IMR-90 (cell line): ENCODE data around the gene FNDC3B. TPM values are rescaled to one million over a fixed set of nuclear protein-coding genes. Genes with fewer than 3 reads are reported as not detected.

Experiments used
- ATAC-seq: fragments of 200-7000 bp; cut with Tn5 transposase; 2 replicates; pipeline ENCODE4 v1.9.1; 2020; ENCODE audit warnings: low read depth, mild to moderate bottlenecking, moderate library complexity
- BruUV-seq: library from RNA; stranded (reverse); fragments of 400-500 nt; replicated peaks from 2 replicates; lab custom pipeline; 2021; lab: Mats Ljungman, UMichigan
- CTCF ChIA-PET: fragments of 300-600 bp; formaldehyde crosslinking; extraction: SDS; loops from one replicate; lab custom pipeline; 2021; ENCODE audit warnings: antibody characterized with exemption; lab: Yijun Ruan, JAX
- POLR2A ChIA-PET: fragments of 300-600 bp; sonication (Branson Sonifier 250); formaldehyde crosslinking; loops from one replicate; lab custom pipeline; 2022; ENCODE audit warnings: antibody characterized with exemption; ENCODE audit not compliant: unreplicated experiment; lab: Charles Lee
- DNase-seq: peaks from one replicate; pipeline ENCODE4 v3.0.0; 2013
- H2AFZ ChIP-seq: replicated peaks from 2 replicates; pipeline ENCODE3; 2013; ENCODE audit warnings: low read length, mild to moderate bottlenecking; ENCODE audit not compliant: poor library complexity
- H2AK5ac ChIP-seq: 2 replicates; pipeline ENCODE4 v1.6.1; 2013; ENCODE audit warnings: low read depth, low read length, inconsistent platforms
- H2AK9ac ChIP-seq: replicated peaks from 2 replicates; pipeline ENCODE3; 2013; ENCODE audit warnings: mild to moderate bottlenecking, low read depth, low read length, moderate library complexity; ENCODE audit not compliant: poor library complexity
- H2BK120ac ChIP-seq: 2 replicates; pipeline ENCODE4 v1.6.1; 2013; ENCODE audit warnings: low read depth, low read length, inconsistent platforms
- H2BK15ac ChIP-seq: 3 replicates; pipeline ENCODE4 v1.6.1; 2013; ENCODE audit warnings: low read depth, low read length, inconsistent platforms
- H2BK20ac ChIP-seq: 2 replicates; pipeline ENCODE4 v1.6.1; 2013; ENCODE audit warnings: low read depth, mild to moderate bottlenecking, inconsistent platforms, low read length, moderate library complexity
- H2BK5ac ChIP-seq: 2 replicates; pipeline ENCODE4 v1.6.1; 2013; ENCODE audit warnings: mild to moderate bottlenecking, low read depth, low read length, inconsistent platforms; ENCODE audit not compliant: poor library complexity, severe bottlenecking
- H3K14ac ChIP-seq: replicated peaks from 2 replicates; pipeline ENCODE4 v1.6.1; 2013; ENCODE audit warnings: low read depth, low read length, inconsistent platforms
- H3K18ac ChIP-seq: 2 replicates; pipeline ENCODE4 v1.6.1; 2013; ENCODE audit warnings: low read depth, low read length, control low read depth
- H3K23ac ChIP-seq: 2 replicates; pipeline ENCODE4 v1.6.1; 2013; ENCODE audit warnings: low read depth, low read length, inconsistent platforms
- H3K27ac ChIP-seq: 2 replicates; pipeline ENCODE4 v1.5.1; 2013; ENCODE audit warnings: mild to moderate bottlenecking, control low read depth, low read length; ENCODE audit not compliant: insufficient read depth
- H3K27me3 ChIP-seq: 2 replicates; pipeline ENCODE4 v1.6.1; 2013; ENCODE audit warnings: low read length; ENCODE audit not compliant: control insufficient read depth, insufficient read depth
- H3K36me3 ChIP-seq: 2 replicates; pipeline ENCODE4 v1.6.1; 2013; ENCODE audit warnings: low read length, mixed read lengths; ENCODE audit not compliant: control insufficient read depth, insufficient read depth
- H3K4ac ChIP-seq: 2 replicates; pipeline ENCODE4 v1.6.1; 2013; ENCODE audit warnings: low read depth, low read length, inconsistent platforms
- H3K4me1 ChIP-seq: 2 replicates; pipeline ENCODE4 v1.6.1; 2013; ENCODE audit warnings: low read length, mixed read lengths; ENCODE audit not compliant: control insufficient read depth, insufficient read depth
- H3K4me2 ChIP-seq: 2 replicates; pipeline ENCODE4 v1.6.1; 2013; ENCODE audit warnings: low read depth, mild to moderate bottlenecking, control low read depth, low read length, moderate library complexity
- H3K4me3 ChIP-seq: 2 replicates; pipeline ENCODE4 v1.5.1; 2013; ENCODE audit warnings: low read depth, mild to moderate bottlenecking, control low read depth, low read length, moderate library complexity; ENCODE audit not compliant: insufficient read depth
- H3K56ac ChIP-seq: 2 replicates; pipeline ENCODE4 v1.6.1; 2013; ENCODE audit warnings: low read length, inconsistent platforms; ENCODE audit not compliant: insufficient read depth; ENCODE audit errors: extremely low read depth
- H3K79me1 ChIP-seq, 2 experiments: 2 replicates each; pipeline ENCODE4 v1.6.1; 2013; ENCODE audit warnings: low read length in 2 of 2, inconsistent platforms in 1 of 2, low read depth in 1 of 2
- H3K9ac ChIP-seq: 2 replicates; pipeline ENCODE4 v1.6.1; 2013; ENCODE audit warnings: low read depth, low read length, control low read depth
- H3K9me1 ChIP-seq: 2 replicates; pipeline ENCODE4 v1.6.1; 2013; ENCODE audit warnings: low read length, inconsistent platforms; ENCODE audit not compliant: insufficient read depth
- H3K9me3 ChIP-seq: 2 replicates; pipeline ENCODE4 v1.6.1; 2013; ENCODE audit warnings: low read length; ENCODE audit not compliant: control insufficient read depth, insufficient read depth
- H4K20me1 ChIP-seq: 2 replicates; pipeline ENCODE4 v1.6.1; 2013; ENCODE audit warnings: low read length, inconsistent platforms; ENCODE audit not compliant: insufficient read depth
- H4K5ac ChIP-seq: 2 replicates; pipeline ENCODE4 v1.6.1; 2013; ENCODE audit warnings: mild to moderate bottlenecking, low read depth, low read length, control low read depth
- H4K8ac ChIP-seq, 2 experiments: 2 replicates each; pipeline ENCODE4 v1.6.1; 2013; ENCODE audit warnings: low read depth in 2 of 2, low read length in 2 of 2, control low read depth in 1 of 2, inconsistent platforms in 1 of 2
- H4K91ac ChIP-seq: 2 replicates; pipeline ENCODE4 v1.6.1; 2013; ENCODE audit warnings: low read depth, low read length, inconsistent platforms; ENCODE audit not compliant: insufficient read depth
- RAD21 ChIP-seq: IDR thresholded peaks from 2 replicates; pipeline ENCODE4 v1.6.1; 2012; ENCODE audit warnings: low read length, improper control_type of control experiment
- WGBS, 2 experiments: methylation state at CpG; one replicate each; pipeline versions ENCODE4 v1.1.5 to v1.1.7; 2013; ENCODE audit warnings: missing lambda C conversion rate in 2 of 2; ENCODE audit not compliant: insufficient read length in 1 of 2; ENCODE audit errors: extremely low coverage in 2 of 2; 5-methylcytosine and 5-hydroxymethylcytosine counted together
- dilution Hi-C: fragments of 300-500 bp; cut with HindIII; formaldehyde crosslinking; loops from one replicate; pipeline ENCODE4 v1.14.3; 2018; ENCODE audit warnings: low sequenced_read_pairs; ENCODE audit not compliant: unreplicated experiment
- in situ Hi-C: fragments of 300-500 bp; cut with MboI; formaldehyde crosslinking; loops from 3 replicates; pipeline ENCODE4 v1.14.3; 2019; ENCODE audit warnings: low sequenced_read_pairs, inconsistent platforms, mixed read lengths
- intact Hi-C: fragments of 100-400 bp; cut with micrococcal nuclease; formaldehyde crosslinking; loops from 2 replicates; pipeline ENCODE4 v1.10.0; 2022
- polyA plus RNA-seq, 3 experiments: library from polyadenylated mRNA; depleted of rRNA; stranded (reverse); fragments of >200 nt; gene quantifications; 2 replicates each; pipeline ENCODE4 v1.2.3, GENCODE V29; 2012; ENCODE audit warnings: low replicate concordance in 1 of 3
- total RNA-seq: library from RNA; depleted of rRNA; stranded (reverse); fragments of >200 nt; gene quantifications from 2 replicates; pipeline ENCODE4 v1.2.3, GENCODE V29; 2012
- TF ChIP-seq, protein P1 (sequence below): fragments of 150-350 bp; IDR thresholded peaks from 2 replicates; pipeline ENCODE4 v1.6.1; 2016; ENCODE audit warnings: low read depth, mild to moderate bottlenecking, low read length, moderate library complexity, borderline replicate concordance

Gene FNDC3B
- total and polyA plus RNA-seq, 2 of the 4 experiments (the other 2 are of a cell fraction) = 23.9 to 150 TPM

DNA sequence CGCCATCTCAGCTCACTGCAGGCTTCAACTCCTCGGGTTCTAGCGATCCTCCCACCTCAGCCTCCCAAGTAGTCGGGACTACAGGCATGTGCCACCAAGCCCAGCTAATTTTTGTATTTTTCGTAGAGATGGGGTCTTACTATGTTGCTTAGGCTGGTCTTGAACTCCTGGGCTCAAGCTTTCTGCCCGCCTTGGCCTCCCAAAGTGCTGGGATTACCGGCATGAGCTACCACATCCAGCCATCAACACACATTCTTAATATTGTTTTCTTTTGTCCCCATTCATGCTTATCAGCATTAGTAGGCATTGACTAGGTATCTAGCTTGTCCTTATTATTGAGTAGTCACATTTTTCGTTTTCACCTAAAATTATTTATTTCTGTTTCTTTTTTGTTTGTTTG, 240.6 kb downstream of the FNDC3B start:
- dilution Hi-C loops = no loop called here
- H4K8ac ChIP-seq = no peak overlapping the region
- peaks cover 33 to 77% of the 10 kb centered on the region in 2 experiments for H3K79me1 ChIP-seq
- in situ Hi-C loops = no loop called here
- no peaks in the 10 kb centered on the region for H3K9me3 ChIP-seq
- peak overlapping the region; percentile 9; the same call in 1 of the 2 replicates for H3K56ac ChIP-seq
- POLR2A ChIA-PET = no interaction called here
- DNase-seq (no peak), ATAC-seq (no peak; the same call in 1 of the 2 replicates)
- peak overlapping the region; percentile 68; the same call in 1 of the 2 replicates for H3K27ac ChIP-seq
- no peak overlapping the region for H2AFZ ChIP-seq
- peaks cover 8% of the 10 kb centered on the region for H3K36me3 ChIP-seq
- BruUV-seq = no TSS peak
- H2AK5ac ChIP-seq = peak overlapping the region; percentile 54; the same call in 1 of the 2 replicates
- intact Hi-C loops = no loop called here
- no peak overlapping the region for H2BK15ac ChIP-seq
- peaks cover 28% of the 10 kb centered on the region for H3K4me1 ChIP-seq
- H2BK120ac ChIP-seq = 0 out of 2 replicates have a peak overlapping the region, but pooled peaks have one; percentile 25
- H2BK20ac ChIP-seq = peak overlapping the region; percentile 12; the same call in 1 of the 2 replicates
- no peaks in the 10 kb centered on the region for H3K27me3 ChIP-seq
- no peak overlapping the region for H3K9ac ChIP-seq
- H2BK5ac ChIP-seq = peak overlapping the region; percentile 55
- no peak overlapping the region for H3K4me3 ChIP-seq
- peak overlapping the region; percentile 12; the same call in 1 of the 2 replicates for H3K18ac ChIP-seq
- peaks cover 27% of the 10 kb centered on the region for H3K9me1 ChIP-seq
- no peak for TF ChIP-seq RAD21
- TF ChIP-seq, protein P1, sequence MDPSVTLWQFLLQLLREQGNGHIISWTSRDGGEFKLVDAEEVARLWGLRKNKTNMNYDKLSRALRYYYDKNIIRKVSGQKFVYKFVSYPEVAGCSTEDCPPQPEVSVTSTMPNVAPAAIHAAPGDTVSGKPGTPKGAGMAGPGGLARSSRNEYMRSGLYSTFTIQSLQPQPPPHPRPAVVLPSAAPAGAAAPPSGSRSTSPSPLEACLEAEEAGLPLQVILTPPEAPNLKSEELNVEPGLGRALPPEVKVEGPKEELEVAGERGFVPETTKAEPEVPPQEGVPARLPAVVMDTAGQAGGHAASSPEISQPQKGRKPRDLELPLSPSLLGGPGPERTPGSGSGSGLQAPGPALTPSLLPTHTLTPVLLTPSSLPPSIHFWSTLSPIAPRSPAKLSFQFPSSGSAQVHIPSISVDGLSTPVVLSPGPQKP = no peak
- peak overlapping the region; percentile 64 for H3K4ac ChIP-seq
- CTCF ChIA-PET = no interaction called here
- H3K4me2 ChIP-seq = no peak overlapping the region; the same call in 1 of the 2 replicates
- no peak overlapping the region; the same call in 1 of the 2 replicates for H4K91ac ChIP-seq
- WGBS, 2 experiments = no CpG with 5 or more reads among the region's 8 CpGs
- no peak overlapping the region; the same call in 1 of the 2 replicates for H3K23ac ChIP-seq
- peaks cover 32% of the 10 kb centered on the region for H4K20me1 ChIP-seq
- no peak overlapping the region for H2AK9ac ChIP-seq
- no peak overlapping the region for H3K14ac ChIP-seq
- H4K5ac ChIP-seq = 0 out of 2 replicates have a peak overlapping the region, but pooled peaks have one; percentile 0
